SK-N-SH treated with all-trans-retinoic acid at 6 μM for 48 hours (cell line): ENCODE measurements around the gene B3GALT6.

Experiments
- ATAC-seq: fragments of 200-7000 bp; cut with Tn5 transposase; 3 replicates; pipeline ENCODE4 v1.9.1; 2020; ENCODE audit warnings: mild to moderate bottlenecking, moderate library complexity
- ARNTL ChIP-seq: fragments of 450-650 bp; formaldehyde crosslinking; IDR thresholded peaks from 2 replicates; pipeline ENCODE4 v1.5.0; 2020; ENCODE audit warnings: low read depth, mild to moderate bottlenecking, moderate library complexity, borderline replicate concordance
- BACH2 ChIP-seq: fragments of 250-450 bp; sonication (Bioruptor Pico); IDR thresholded peaks from 2 replicates; pipeline ENCODE4 v1.9.0; 2021; ENCODE audit warnings: mild to moderate bottlenecking, borderline replicate concordance
- CREB5 ChIP-seq: fragments of 250-450 bp; sonication (Bioruptor Pico); IDR thresholded peaks from 2 replicates; pipeline ENCODE4 v1.5.1; 2020; ENCODE audit warnings: low read depth, mild to moderate bottlenecking, moderate library complexity
- CSDC2 ChIP-seq: fragments of 250-450 bp; sonication (Bioruptor Pico); IDR thresholded peaks from 2 replicates; pipeline ENCODE4 v1.5.0; 2020; ENCODE audit warnings: mild to moderate bottlenecking, moderate library complexity
- CSRNP3 ChIP-seq: fragments of 250-450 bp; sonication (Bioruptor Pico); IDR thresholded peaks from 2 replicates; pipeline ENCODE4 v1.5.1; 2021; ENCODE audit warnings: mild to moderate bottlenecking, moderate library complexity
- ESRRG ChIP-seq: fragments of 250-450 bp; sonication (Bioruptor Pico); IDR thresholded peaks from 2 replicates; pipeline ENCODE4 v1.6.1; 2021; ENCODE audit warnings: mild to moderate bottlenecking
- GLIS3 ChIP-seq: fragments of 250-450 bp; sonication (Bioruptor Pico); IDR thresholded peaks from 2 replicates; pipeline ENCODE4 v1.5.0; 2020; ENCODE audit warnings: mild to moderate bottlenecking, moderate library complexity
- ISL1 ChIP-seq: fragments of 250-450 bp; sonication (Bioruptor Pico); IDR thresholded peaks from 2 replicates; pipeline ENCODE4 v2.1.2; 2022; ENCODE audit warnings: mild to moderate bottlenecking, moderate library complexity
- PATZ1 ChIP-seq: fragments of 250-450 bp; sonication (Bioruptor Pico); IDR thresholded peaks from 2 replicates; pipeline ENCODE4 v1.8.0; 2020; ENCODE audit warnings: mild to moderate bottlenecking, moderate library complexity, borderline replicate concordance
- POU6F1 ChIP-seq: fragments of 250-450 bp; sonication (Bioruptor Pico); IDR thresholded peaks from 2 replicates; pipeline ENCODE4 v1.8.0; 2021; ENCODE audit warnings: low read depth, mild to moderate bottlenecking, moderate library complexity, borderline replicate concordance
- PPARA ChIP-seq: fragments of 250-450 bp; sonication (Bioruptor Pico); IDR thresholded peaks from 2 replicates; pipeline ENCODE4 v1.5.0; 2020; ENCODE audit warnings: mild to moderate bottlenecking, borderline replicate concordance
- RARB ChIP-seq: fragments of 250-450 bp; sonication (Bioruptor Pico); IDR thresholded peaks from 2 replicates; pipeline ENCODE4 v1.8.0; 2021; ENCODE audit warnings: mild to moderate bottlenecking, moderate library complexity
- SNAI2 ChIP-seq: fragments of 250-450 bp; sonication (Bioruptor Pico); IDR thresholded peaks from 2 replicates; pipeline ENCODE4 v1.5.0; 2020; ENCODE audit warnings: mild to moderate bottlenecking, moderate library complexity
- TCF4 ChIP-seq: fragments of 250-450 bp; sonication (Bioruptor Pico); IDR thresholded peaks from 2 replicates; pipeline ENCODE4 v1.8.0; 2021; ENCODE audit warnings: mild to moderate bottlenecking, moderate library complexity, borderline replicate concordance
- TOX ChIP-seq: fragments of 250-450 bp; sonication (Bioruptor Pico); IDR thresholded peaks from 2 replicates; pipeline ENCODE4 v1.8.0; 2021; ENCODE audit warnings: mild to moderate bottlenecking, moderate library complexity, borderline replicate concordance
- ZC3H10 ChIP-seq: fragments of 250-450 bp; sonication (Bioruptor Pico); IDR thresholded peaks from 2 replicates; pipeline ENCODE4 v1.5.1; 2021; ENCODE audit warnings: mild to moderate bottlenecking, moderate library complexity
- ZFP3 ChIP-seq: fragments of 250-450 bp; sonication (Bioruptor Pico); IDR thresholded peaks from 2 replicates; pipeline ENCODE4 v1.5.0; 2020; ENCODE audit warnings: mild to moderate bottlenecking, moderate library complexity
- ZFP30 ChIP-seq: fragments of 450-650 bp; formaldehyde crosslinking; IDR thresholded peaks from 2 replicates; pipeline ENCODE4 v1.5.0; 2022; ENCODE audit warnings: mild to moderate bottlenecking, moderate library complexity
- ZNF565 ChIP-seq: fragments of 450-650 bp; formaldehyde crosslinking; conservative IDR thresholded peaks from 2 replicates; pipeline ENCODE4 v1.5.0; 2020; ENCODE audit warnings: low read depth, mild to moderate bottlenecking, moderate library complexity
- ZNF70 ChIP-seq: fragments of 450-650 bp; formaldehyde crosslinking; IDR thresholded peaks from 2 replicates; pipeline ENCODE4 v1.5.0; 2020; ENCODE audit warnings: mild to moderate bottlenecking, moderate library complexity
- ZNF8 ChIP-seq: fragments of 450-650 bp; formaldehyde crosslinking; IDR thresholded peaks from 2 replicates; pipeline ENCODE4 v1.5.0; 2020; ENCODE audit warnings: mild to moderate bottlenecking, moderate library complexity

Gene B3GALT6

GRCh38 chr1:1281533-1282321 is 49.7 kb downstream of the B3GALT6 start:
- no peak for TF ChIP-seq TOX (CRISPR knock-in tag)
- TF ChIP-seq TCF4 (CRISPR knock-in tag), result no peak
- no peak for TF ChIP-seq CSRNP3 (CRISPR knock-in tag)
- TF ChIP-seq ZC3H10 (CRISPR knock-in tag), result no peak
- no peak for TF ChIP-seq BACH2
- TF ChIP-seq SNAI2 (CRISPR knock-in tag), result no peak
- no peak for TF ChIP-seq CREB5 (CRISPR knock-in tag)
- no peak for TF ChIP-seq PPARA
- no peak for TF ChIP-seq POU6F1
- TF ChIP-seq ZFP30, result no peak
- TF ChIP-seq ARNTL (CRISPR knock-in tag), result no peak
- TF ChIP-seq ESRRG (CRISPR knock-in tag), result no peak
- no peak for TF ChIP-seq CSDC2 (CRISPR knock-in tag)
- TF ChIP-seq ZFP3 (CRISPR knock-in tag), result no peak
- TF ChIP-seq ISL1 (CRISPR knock-in tag), result no peak
- no peak for TF ChIP-seq ZNF8 (CRISPR knock-in tag)
- peak; percentile 16 for ATAC-seq

GRCh38 chr1:1282998-1283397 is 51.0 kb downstream of the B3GALT6 start:
- TF ChIP-seq BACH2, result no peak
- no peak for TF ChIP-seq CSRNP3 (CRISPR knock-in tag)
- no peak for TF ChIP-seq ZNF565
- no peak for TF ChIP-seq ZC3H10 (CRISPR knock-in tag)
- TF ChIP-seq ARNTL (CRISPR knock-in tag), result no peak
- TF ChIP-seq CSDC2 (CRISPR knock-in tag), result no peak
- no peak for TF ChIP-seq PPARA
- TF ChIP-seq ZFP30, result no peak
- TF ChIP-seq GLIS3 (CRISPR knock-in tag), result no peak
- TF ChIP-seq ZFP3 (CRISPR knock-in tag), result no peak
- TF ChIP-seq ISL1 (CRISPR knock-in tag), result no peak
- TF ChIP-seq ESRRG (CRISPR knock-in tag), result no peak
- TF ChIP-seq ZNF70, result no peak
- no peak for ATAC-seq

- ATAC-seq, result no peak
- TF ChIP-seq ISL1 (CRISPR knock-in tag), result no peak
- TF ChIP-seq CSRNP3 (CRISPR knock-in tag), result no peak
- TF ChIP-seq CREB5 (CRISPR knock-in tag), result no peak
- no peak for TF ChIP-seq ZNF8 (CRISPR knock-in tag)
- no peak for TF ChIP-seq ZFP30
- TF ChIP-seq GLIS3 (CRISPR knock-in tag), result no peak
- no peak for TF ChIP-seq TOX (CRISPR knock-in tag)
- TF ChIP-seq PPARA, result no peak
- TF ChIP-seq ESRRG (CRISPR knock-in tag), result no peak
- no peak for TF ChIP-seq PATZ1 (CRISPR knock-in tag)
- TF ChIP-seq ARNTL (CRISPR knock-in tag), result no peak
- no peak for TF ChIP-seq TCF4 (CRISPR knock-in tag)
- no peak for TF ChIP-seq RARB (CRISPR knock-in tag)
- no peak for TF ChIP-seq ZNF70
- TF ChIP-seq POU6F1, result no peak
- no peak for TF ChIP-seq ZNF565
Observed at GRCh38 chr1:1283821-1284220, 51.8 kb downstream of the B3GALT6 start.
